NCI-H146 (cell line): ENCODE data around the gene OR5AC2.
A peak's percentile ranks its signal among the peaks of the same experiment; 100 is the strongest.

ENCODE experiments used
- DNase-seq: peaks from one replicate; lab custom pipeline; 2025; lab: John Stamatoyannopoulos, UW

Gene OR5AC2, protein sequence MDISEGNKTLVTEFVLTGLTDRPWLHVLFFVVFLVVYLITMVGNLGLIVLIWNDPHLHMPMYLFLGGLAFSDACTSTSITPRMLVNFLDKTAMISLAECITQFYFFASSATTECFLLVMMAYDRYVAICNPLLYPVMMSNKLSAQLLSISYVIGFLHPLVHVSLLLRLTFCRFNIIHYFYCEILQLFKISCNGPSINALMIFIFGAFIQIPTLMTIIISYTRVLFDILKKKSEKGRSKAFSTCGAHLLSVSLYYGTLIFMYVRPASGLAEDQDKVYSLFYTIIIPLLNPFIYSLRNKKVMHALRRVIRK

DNA sequence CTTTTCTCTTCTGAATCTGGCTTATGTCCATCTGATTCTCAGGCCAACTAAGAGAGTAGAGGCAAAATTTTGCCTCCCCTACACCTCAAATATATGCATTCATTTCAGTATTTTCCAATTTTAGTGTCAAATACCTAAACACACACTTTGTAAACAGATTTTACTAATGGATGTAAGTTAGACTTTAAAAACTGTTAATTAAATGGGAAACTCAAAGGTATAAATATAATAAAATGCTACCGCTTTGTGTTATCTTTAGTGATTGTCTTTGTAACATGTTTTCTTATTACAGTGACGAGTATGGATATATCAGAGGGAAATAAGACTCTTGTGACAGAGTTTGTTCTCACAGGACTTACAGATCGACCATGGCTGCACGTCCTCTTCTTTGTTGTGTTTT, at the start of gene OR5AC2:
OR5AC2 (plus strand) TSS at position 301 of the 400 bp plus-strand sequence; CDS start at position 301, 0 bp downstream.
- no peak for DNase-seq

- DNase-seq: no peak
These were observed 48.7 kb upstream of the OR5AC2 start for GRCh38 chr3:98038286-98038685.

- DNase-seq: no peak
These were observed 48.1 kb upstream of the OR5AC2 start for GRCh38 chr3:98038876-98039275.

- DNase-seq: peak; percentile 67
These were observed 47.5 kb upstream of the OR5AC2 start for GRCh38 chr3:98039322-98040024.

DNA sequence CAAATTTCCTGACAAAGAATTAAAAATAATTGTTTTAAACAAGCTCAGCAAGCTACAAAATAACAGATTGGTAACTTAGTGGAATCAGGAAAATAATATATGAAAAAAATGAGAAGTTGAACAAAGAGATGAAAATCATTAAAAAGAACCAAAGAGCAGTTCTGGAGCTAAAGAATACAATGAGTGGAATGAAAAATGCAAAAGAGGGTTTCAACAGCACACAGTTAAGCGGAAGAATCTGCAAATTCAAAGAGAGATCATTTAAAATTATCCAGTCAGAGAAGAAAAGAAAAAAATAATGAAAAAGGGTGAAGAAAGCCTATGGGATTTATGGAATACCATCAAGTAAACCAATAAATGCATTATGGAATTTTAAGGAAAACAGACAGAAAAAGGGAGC, 45.6 kb upstream of the OR5AC2 start:
- DNase-seq: no peak

DNA sequence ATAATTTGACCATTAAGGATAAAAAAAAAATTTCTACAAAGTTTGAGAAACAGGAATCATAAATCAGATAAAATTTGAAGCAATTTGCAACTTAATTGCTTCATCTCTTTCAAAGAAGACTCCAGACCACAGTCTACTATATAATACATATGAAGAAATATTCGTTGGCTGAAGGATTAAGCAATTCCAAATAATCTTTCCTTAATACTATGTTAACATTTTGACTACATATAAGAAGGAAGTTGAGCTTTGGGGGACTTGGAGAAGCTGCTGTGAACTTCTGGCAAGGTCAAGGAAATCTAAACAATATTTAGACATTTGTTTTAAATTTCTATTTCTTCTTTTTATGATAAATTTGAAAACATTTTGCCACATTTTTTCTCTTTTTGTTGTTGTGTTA, 38.4 kb upstream of the OR5AC2 start:
- no peak for DNase-seq

DNA sequence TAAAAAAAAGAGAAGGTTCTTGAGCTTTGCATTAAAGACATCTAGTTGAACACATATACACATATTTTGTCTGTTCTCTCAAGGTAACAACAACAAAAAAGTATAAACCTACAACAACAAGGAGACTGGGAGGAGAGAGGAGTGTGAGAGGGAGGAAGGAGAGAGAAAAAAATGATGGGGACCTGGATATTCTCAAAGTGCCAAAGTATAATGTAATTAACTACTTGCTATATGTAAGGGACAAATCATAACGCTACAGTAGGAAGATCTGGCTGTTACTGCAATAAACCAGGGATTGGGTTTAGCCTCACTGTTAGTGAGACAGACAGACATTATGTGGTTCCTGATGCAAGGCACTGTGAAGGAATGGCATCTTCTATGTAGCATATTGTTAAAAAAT, 37.7 kb upstream of the OR5AC2 start:
- no peak for DNase-seq

- DNase-seq: no peak
These were observed 30.9 kb upstream of the OR5AC2 start for GRCh38 chr3:98056035-98056434.

GRCh38 chr3:98057631-98058030, 29.3 kb upstream of the OR5AC2 start:
- no peak for DNase-seq

DNA sequence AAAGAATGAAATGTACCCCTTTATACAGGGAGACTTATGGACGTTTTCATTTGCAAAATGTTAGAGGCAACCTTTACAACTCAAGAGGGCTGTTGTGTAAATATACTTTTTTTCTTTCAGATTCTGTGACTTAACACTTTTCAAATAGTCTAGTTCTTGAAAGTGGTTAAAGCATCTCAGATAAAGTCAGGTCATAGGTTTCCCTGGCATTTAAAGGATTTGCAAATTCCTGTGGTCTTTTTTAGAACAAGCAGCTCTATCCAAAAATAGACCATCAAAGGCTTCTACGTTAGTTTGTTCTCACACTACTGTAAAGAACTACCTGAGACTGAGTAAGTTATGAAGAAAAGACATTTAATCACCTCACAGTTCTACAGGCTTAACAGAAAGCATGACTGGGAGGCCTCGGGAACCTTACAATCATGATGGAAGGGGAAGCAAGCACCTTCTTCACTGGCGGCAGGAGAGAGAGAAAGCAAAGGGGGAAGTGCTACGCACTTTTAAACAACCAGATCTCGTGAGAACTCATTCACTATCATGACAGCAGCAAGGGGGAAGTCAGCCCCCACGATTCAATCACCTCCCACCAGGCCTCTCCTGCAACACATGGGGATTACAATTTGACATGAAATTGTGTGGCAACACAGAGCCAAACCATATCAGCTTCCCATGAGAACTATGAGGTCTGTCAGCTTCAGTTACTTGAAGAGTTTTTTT, 28.6 kb upstream of the OR5AC2 start:
- no peak for DNase-seq

DNA sequence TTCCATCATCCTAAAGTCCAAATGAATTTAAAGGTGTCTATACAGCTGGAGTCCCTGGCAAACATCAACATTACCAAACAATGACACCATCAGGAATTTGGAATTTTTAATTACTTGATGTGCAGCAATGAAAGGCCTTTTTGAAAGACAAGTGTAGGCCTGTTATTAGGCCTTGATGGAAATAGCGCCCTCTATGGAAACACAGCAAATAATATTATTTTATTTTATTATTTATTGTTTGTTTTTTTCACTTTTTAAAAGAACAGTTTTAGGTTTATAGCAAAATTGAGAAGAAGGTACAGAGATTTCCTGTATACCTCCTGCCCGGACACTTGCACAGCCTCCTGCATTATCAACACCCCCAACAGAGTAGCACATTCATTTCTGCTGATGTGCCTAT, 18.1 kb upstream of the OR5AC2 start:
- DNase-seq: no peak

GRCh38 chr3:98070840-98071239, 16.1 kb upstream of the OR5AC2 start:
- DNase-seq: no peak

DNA sequence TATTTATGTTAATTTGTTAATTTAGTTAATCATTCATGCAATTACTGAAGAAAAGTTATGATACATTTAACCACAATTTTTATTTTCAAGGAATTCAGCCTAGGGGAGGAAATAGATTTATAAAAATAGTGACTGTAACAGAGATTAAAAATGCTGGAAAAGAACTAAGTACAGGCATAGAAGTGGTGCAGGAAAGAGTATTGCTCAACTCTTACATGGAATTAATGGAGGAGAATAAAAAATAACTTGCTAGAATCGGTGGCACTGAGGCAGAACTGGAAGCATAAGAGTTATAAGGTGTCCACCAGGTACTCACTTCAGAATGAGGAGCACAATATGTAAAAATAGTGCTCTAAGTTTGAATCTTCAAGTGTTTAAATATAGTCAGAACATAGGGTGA, 13.5 kb upstream of the OR5AC2 start:
- no peak for DNase-seq

DNA sequence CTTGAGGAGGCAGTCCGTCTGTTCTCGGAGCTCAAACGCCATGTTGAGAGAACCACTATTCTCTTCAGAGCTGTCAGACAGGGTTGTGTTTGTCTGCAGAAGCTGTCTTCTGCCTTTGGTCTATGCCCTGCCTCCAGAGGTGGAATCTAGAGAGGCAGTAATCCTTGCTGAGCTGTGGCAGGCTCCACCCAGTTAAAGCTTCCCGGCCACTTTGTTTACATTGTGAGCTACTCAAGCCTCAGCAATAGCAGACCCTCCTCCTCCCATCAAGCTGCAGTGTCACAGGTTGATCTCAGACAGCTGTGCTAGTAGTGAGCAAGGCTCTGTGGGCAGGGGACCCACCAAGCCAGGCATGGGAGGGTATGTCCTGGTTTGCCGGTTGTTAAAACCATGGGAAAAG, 8.9 kb downstream of the OR5AC2 start:
- DNase-seq: no peak

DNA sequence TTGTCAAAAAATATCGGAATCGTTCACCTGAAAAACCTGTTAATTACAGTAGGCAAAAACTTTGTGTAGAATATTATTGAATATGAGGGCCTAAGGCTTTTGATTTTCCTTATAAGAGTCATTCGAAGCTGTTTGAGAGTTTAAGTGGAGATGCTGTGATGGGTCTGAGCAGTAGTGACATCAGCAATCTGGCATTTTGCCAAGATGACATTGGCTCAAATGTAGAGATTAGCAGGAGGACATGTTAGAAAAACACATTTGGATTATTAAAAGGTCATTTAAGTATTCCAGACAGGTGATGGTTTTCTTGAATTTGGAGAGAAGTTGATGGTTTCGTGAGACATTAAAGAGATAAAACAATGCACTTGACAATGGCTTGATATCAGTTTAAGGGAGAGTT, 12.9 kb downstream of the OR5AC2 start:
- DNase-seq: no peak

DNA sequence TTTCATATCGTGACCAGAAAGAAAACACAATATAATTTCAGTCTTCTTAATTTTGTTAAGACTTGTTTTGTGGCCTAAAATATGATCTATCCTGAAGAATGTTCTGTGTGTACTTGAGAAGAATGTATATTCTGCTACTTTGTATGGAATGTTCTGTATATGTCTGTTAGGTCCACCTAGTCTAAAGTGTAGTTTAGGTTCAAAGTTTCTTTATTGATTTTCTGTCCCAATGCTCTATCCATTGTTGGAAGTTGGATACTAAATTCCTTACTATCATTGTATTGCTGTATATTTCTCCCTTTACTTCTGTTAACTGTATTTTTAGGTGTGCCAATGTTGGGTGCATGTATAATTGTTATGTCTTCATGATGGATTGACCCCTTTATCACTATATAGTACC, 21.2 kb downstream of the OR5AC2 start:
- no peak for DNase-seq

- DNase-seq: no peak
These were observed 23.0 kb downstream of the OR5AC2 start for GRCh38 chr3:98109807-98110549.

DNA sequence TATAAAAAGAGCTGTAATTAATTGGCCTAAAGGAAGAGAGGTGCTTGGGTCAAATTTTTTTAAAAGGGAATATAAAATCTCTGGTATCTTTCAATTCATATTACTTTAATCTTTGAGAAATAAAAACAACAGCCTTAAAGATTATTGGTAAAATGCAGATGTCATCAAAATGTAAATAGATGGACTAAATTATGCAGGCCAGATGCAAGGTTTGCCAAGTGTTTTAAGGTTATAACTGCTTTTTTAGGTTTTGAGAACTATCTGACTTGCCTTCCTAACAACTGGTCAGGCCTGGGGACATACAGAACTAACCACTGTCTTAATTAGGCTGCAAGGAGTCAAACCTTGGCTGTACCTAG, 23.6 kb downstream of the OR5AC2 start:
- DNase-seq: no peak

GRCh38 chr3:98114264-98114663, 27.3 kb downstream of the OR5AC2 start:
- DNase-seq: no peak

DNA sequence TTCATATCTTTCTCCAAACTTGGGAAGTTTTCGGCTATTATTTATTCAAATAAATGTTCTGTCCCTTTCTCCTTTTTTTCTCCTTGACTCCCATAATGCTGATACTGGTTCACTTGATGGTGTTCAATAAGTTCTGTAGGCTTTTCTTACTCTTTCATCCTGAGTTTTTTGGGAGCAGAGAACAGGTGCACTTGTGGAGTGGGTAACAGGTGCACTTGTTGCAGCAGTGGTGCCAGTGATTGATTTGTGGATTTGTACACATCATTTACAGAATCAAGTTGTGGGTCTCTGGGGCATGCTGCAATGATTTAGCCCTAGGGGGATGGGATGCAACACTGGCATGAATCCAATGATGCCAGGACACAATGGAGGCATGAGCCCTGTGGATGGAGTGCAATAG, 28.7 kb downstream of the OR5AC2 start:
- no peak for DNase-seq

- no peak for DNase-seq
These were observed 43.4 kb downstream of the OR5AC2 start, which contains the start of gene OR5H1 for GRCh38 chr3:98130421-98130820. Gene OR5H1 (plus strand): TSS chr3:98130721. CDS start chr3:98132698, 1,977 bp downstream.

GRCh38 chr3:98136631-98137030, 49.7 kb downstream of the OR5AC2 start:
- DNase-seq: no peak
